ENCODE measurements around the gene PSTPIP2.
"Not testable (repeated sequence)": the region's sequence is repeated elsewhere in the genome, so short reads cannot be mapped to it uniquely, and the experiment has no call there.

Gene PSTPIP2

GRCh38 chr18:46048641-46049040, 23.4 kb downstream of the PSTPIP2 start:
- no peak for DNase-seq
- H3K27me3 ChIP-seq (replicated peaks): no peaks in the 10 kb centered on the region
- no peak overlapping the region for H3K4me3 ChIP-seq (ENCODE audit: low read depth, low read length)
- no peaks in the 10 kb centered on the region for H3K36me3 ChIP-seq (replicated peaks)
- TF ChIP-seq CTCF (IDR thresholded peaks at IDR 0.05; ENCODE audit: low read depth, low read length, missing control alignments): no peak
- in situ Hi-C loops (cut with HindIII; ENCODE audit: low pct_ligation_motif_present, low sequenced_read_pairs): no loop called here
- H3K27ac ChIP-seq: no peak overlapping the region

- DNase-seq; H3K36me3 ChIP-seq (replicated peaks); H3K27ac ChIP-seq; in situ Hi-C loops (cut with HindIII; ENCODE audit: low pct_ligation_motif_present, low sequenced_read_pairs); H3K27me3 ChIP-seq (replicated peaks); H3K4me3 ChIP-seq (ENCODE audit: low read depth, low read length): not testable (repeated sequence)
Observed at GRCh38 chr18:46047369-46047768, 24.7 kb downstream of the PSTPIP2 start.

- Histone ChIP-seq H3K36me3 (replicated peaks) (no peaks in the 10 kb centered on the region), H3K27ac (no peak overlapping the region), H3K27me3 (replicated peaks) (no peaks in the 10 kb centered on the region), H3K4me3 (ENCODE audit: low read depth, low read length) (no peak overlapping the region)
- TF ChIP-seq CTCF (IDR thresholded peaks at IDR 0.05; ENCODE audit: low read depth, low read length, missing control alignments): no peak
- in situ Hi-C loops (cut with HindIII; ENCODE audit: low pct_ligation_motif_present, low sequenced_read_pairs): no loop called here
- no peak for DNase-seq
Observed at GRCh38 chr18:46046688-46047087, 25.4 kb downstream of the PSTPIP2 start.

- DNase-seq: no peak
- H3K4me3 ChIP-seq (ENCODE audit: low read depth, low read length): no peak overlapping the region
- peak; percentile 3 for TF ChIP-seq CTCF (IDR thresholded peaks at IDR 0.05; ENCODE audit: low read depth, low read length, missing control alignments)
- H3K27ac ChIP-seq: no peak overlapping the region
- H3K36me3 ChIP-seq (replicated peaks): no peaks in the 10 kb centered on the region
- in situ Hi-C loops (cut with HindIII; ENCODE audit: low pct_ligation_motif_present, low sequenced_read_pairs): no loop called here
- no peaks in the 10 kb centered on the region for H3K27me3 ChIP-seq (replicated peaks)
Observed at GRCh38 chr18:46046126-46046525, 25.9 kb downstream of the PSTPIP2 start.

- no peaks in the 10 kb centered on the region for H3K36me3 ChIP-seq (replicated peaks)
- no peak overlapping the region for H3K4me3 ChIP-seq (ENCODE audit: low read depth, low read length)
- H3K27me3 ChIP-seq (replicated peaks): no peaks in the 10 kb centered on the region
- no peak for DNase-seq
- no peak overlapping the region for H3K27ac ChIP-seq
- no peak for TF ChIP-seq CTCF (IDR thresholded peaks at IDR 0.05; ENCODE audit: low read depth, low read length, missing control alignments)
- in situ Hi-C loops (cut with HindIII; ENCODE audit: low pct_ligation_motif_present, low sequenced_read_pairs): no loop called here
Observed at GRCh38 chr18:46042571-46043123, 29.4 kb downstream of the PSTPIP2 start.

GRCh38 chr18:46040747-46041104, 31.3 kb downstream of the PSTPIP2 start:
- DNase-seq: no peak
- H3K27ac ChIP-seq: no peak overlapping the region
- no peaks in the 10 kb centered on the region for H3K27me3 ChIP-seq (replicated peaks)
- no peak for TF ChIP-seq CTCF (IDR thresholded peaks at IDR 0.05; ENCODE audit: low read depth, low read length, missing control alignments)
- no peak overlapping the region for H3K4me3 ChIP-seq (ENCODE audit: low read depth, low read length)
- in situ Hi-C loops (cut with HindIII; ENCODE audit: low pct_ligation_motif_present, low sequenced_read_pairs): no loop called here
- H3K36me3 ChIP-seq (replicated peaks): no peaks in the 10 kb centered on the region

All from brain microvascular endothelial cell (primary cell).